OCI-LY1 (cell line): ENCODE data around the gene NOVA1.

ENCODE experiments used
- H2AFZ ChIP-seq: fragments of 200-600 bp; sonication (generic), shearing (Covaris generic); 2 replicates; pipeline ENCODE4 v1.6.0; 2014; ENCODE audit warnings: antibody characterized with exemption, mild to moderate bottlenecking, low read length
- H3F3A ChIP-seq: fragments of 200-600 bp; sonication (generic), shearing (Covaris generic); 2 replicates; pipeline ENCODE4 v1.6.0; 2014; ENCODE audit warnings: mild to moderate bottlenecking, antibody characterized with exemption, low read length, moderate library complexity; ENCODE audit not compliant: insufficient read depth
- H3K27ac ChIP-seq: fragments of 200-600 bp; sonication (generic); 2 replicates; pipeline ENCODE4 v1.5.1; 2014; ENCODE audit warnings: low read length, mixed run types, mild to moderate bottlenecking, low read depth; ENCODE audit not compliant: poor library complexity, severe bottlenecking
- H3K27me3 ChIP-seq: fragments of 200-600 bp; sonication (generic); 2 replicates; pipeline ENCODE4 v1.6.0; 2014; ENCODE audit warnings: antibody characterized with exemption, mild to moderate bottlenecking, low read length, moderate library complexity; ENCODE audit not compliant: insufficient read depth
- H3K36me3 ChIP-seq: fragments of 200-600 bp; sonication (generic); 2 replicates; pipeline ENCODE4 v1.6.1; 2014; ENCODE audit warnings: mild to moderate bottlenecking, antibody characterized with exemption, low read length, moderate library complexity, mixed read lengths; ENCODE audit not compliant: insufficient read depth
- H3K4me1 ChIP-seq: fragments of 200-600 bp; sonication (generic); 2 replicates; pipeline ENCODE4 v1.5.1; 2014; ENCODE audit warnings: mild to moderate bottlenecking, low read length, moderate library complexity; ENCODE audit not compliant: insufficient read depth, severe bottlenecking
- H3K4me2 ChIP-seq: fragments of 200-600 bp; sonication (generic), shearing (Covaris generic); 2 replicates; pipeline ENCODE4 v1.6.1; 2014; ENCODE audit warnings: low read length
- H3K4me3 ChIP-seq: fragments of 200-600 bp; sonication (generic); 2 replicates; pipeline ENCODE4 v1.5.1; 2014; ENCODE audit warnings: low read length, low read depth, mild to moderate bottlenecking, mixed read lengths; ENCODE audit not compliant: poor library complexity, severe bottlenecking
- H3K79me2 ChIP-seq: fragments of 200-600 bp; shearing (Covaris generic); 2 replicates; pipeline ENCODE4 v1.6.1; 2016; ENCODE audit warnings: mixed run types, low read length, mixed read lengths; ENCODE audit not compliant: insufficient read depth
- H3K9ac ChIP-seq: fragments of 200-600 bp; sonication (generic), shearing (Covaris generic); 2 replicates; pipeline ENCODE4 v1.6.1; 2014; ENCODE audit warnings: mild to moderate bottlenecking, low read length, mixed read lengths
- H3K9me2 ChIP-seq: fragments of 200-600 bp; sonication (generic), shearing (Covaris generic); 2 replicates; pipeline ENCODE4 v1.6.1; 2014; ENCODE audit warnings: low read depth, mild to moderate bottlenecking, low read length, mixed read lengths
- H3K9me3 ChIP-seq: fragments of 200-600 bp; shearing (Covaris generic); 2 replicates; pipeline ENCODE4 v1.6.1; 2014; ENCODE audit warnings: low read length, mixed read lengths
- H4K20me1 ChIP-seq: fragments of 200-600 bp; sonication (generic), shearing (Covaris generic); 2 replicates; pipeline ENCODE4 v1.6.0; 2016; ENCODE audit warnings: mild to moderate bottlenecking, low read length; ENCODE audit not compliant: insufficient read depth
- EZH2 ChIP-seq: fragments of 200-600 bp; sonication (generic), shearing (Covaris generic); IDR thresholded peaks from 2 replicates; pipeline ENCODE4 v1.8.0; 2017; ENCODE audit warnings: borderline replicate concordance, mixed run types, mild to moderate bottlenecking, antibody characterized with exemption, low read length, moderate library complexity, mixed read lengths
- TF ChIP-seq, protein P1 (sequence below): fragments of 200-600 bp; sonication (generic), shearing (Covaris generic); IDR thresholded peaks from 2 replicates; pipeline ENCODE4 v1.5.1; 2017; ENCODE audit warnings: mild to moderate bottlenecking, antibody characterized with exemption, low read length, moderate library complexity, mixed read lengths

NOVA1 gene

DNA sequence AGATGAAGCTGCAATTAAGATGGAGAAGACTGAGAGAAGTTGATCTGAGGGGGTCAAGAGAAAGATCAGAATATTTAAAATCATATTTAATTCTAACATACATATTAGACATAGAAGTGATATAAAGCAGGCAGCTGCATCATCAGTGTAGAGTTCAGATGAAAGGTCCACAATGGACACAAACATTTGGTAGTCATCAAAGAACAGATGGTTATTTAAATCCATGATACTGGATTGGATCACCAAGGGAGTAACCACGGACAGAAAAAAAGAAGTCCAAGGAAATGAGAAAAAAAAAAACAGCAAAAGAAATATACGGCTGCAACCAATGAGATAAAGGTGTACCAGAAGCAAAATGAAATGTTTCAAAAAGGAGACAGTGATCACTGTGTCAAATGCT lies 20.1 kb downstream of the NOVA1 start:
- H3K79me2 ChIP-seq: no peaks in the 10 kb centered on the region
- no peak overlapping the region for H3K4me3 ChIP-seq
- no peak for TF ChIP-seq EZH2
- TF ChIP-seq, protein P1, sequence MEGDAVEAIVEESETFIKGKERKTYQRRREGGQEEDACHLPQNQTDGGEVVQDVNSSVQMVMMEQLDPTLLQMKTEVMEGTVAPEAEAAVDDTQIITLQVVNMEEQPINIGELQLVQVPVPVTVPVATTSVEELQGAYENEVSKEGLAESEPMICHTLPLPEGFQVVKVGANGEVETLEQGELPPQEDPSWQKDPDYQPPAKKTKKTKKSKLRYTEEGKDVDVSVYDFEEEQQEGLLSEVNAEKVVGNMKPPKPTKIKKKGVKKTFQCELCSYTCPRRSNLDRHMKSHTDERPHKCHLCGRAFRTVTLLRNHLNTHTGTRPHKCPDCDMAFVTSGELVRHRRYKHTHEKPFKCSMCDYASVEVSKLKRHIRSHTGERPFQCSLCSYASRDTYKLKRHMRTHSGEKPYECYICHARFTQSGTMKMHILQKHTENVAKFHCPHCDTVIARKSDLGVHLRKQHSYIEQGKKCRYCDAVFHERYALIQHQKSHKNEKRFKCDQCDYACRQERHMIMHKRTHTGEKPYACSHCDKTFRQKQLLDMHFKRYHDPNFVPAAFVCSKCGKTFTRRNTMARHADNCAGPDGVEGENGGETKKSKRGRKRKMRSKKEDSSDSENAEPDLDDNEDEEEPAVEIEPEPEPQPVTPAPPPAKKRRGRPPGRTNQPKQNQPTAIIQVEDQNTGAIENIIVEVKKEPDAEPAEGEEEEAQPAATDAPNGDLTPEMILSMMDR: no peak
- H3K36me3 ChIP-seq: no peaks in the 10 kb centered on the region
- H3K4me1 ChIP-seq: no peaks in the 10 kb centered on the region
- H3K27me3 ChIP-seq: no peaks in the 10 kb centered on the region
- H3K9me2 ChIP-seq: no peaks in the 10 kb centered on the region
- H4K20me1 ChIP-seq: no peaks in the 10 kb centered on the region
- H3F3A ChIP-seq: no peaks in the 10 kb centered on the region
- H3K9me3 ChIP-seq: no peaks in the 10 kb centered on the region
- no peak overlapping the region for H3K4me2 ChIP-seq
- no peak overlapping the region for H2AFZ ChIP-seq
- no peak overlapping the region for H3K27ac ChIP-seq
- no peak overlapping the region for H3K9ac ChIP-seq

DNA sequence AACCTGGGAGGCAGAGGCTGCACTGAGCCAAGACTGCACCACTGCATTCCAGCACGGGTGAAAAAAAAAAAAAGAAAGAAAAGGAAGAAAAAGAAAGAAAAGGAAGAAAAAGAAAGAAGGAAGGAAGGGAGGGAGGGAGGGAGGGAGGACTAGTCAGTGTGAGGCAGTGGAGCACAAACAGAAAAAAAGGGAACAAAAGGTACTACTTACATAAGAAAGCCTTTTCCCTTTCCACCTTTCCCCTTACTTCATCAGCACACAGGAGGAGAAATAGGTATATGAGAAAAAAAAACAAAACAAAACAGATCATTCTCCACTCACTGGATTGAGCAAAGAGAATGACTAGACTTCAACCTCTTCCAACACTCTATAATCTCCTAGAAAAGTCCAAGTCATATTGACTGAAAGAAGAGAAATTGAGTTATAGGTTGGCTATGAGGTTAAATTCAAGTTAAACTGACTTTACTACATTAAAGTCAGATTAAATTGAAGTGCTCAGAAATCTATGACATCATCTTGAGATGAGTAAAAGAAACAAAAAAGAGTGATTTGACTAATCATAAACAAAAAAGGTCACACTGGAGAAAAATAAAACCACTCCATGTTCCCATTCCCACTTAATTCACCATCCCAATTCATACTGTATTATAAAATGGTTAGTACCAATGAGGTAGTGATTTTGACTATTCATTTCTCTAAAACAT lies 43.6 kb downstream of the NOVA1 start:
- TF ChIP-seq, protein P1: no peak
- TF ChIP-seq EZH2: no peak
- H3K79me2 ChIP-seq: no peaks in the 10 kb centered on the region
- H4K20me1 ChIP-seq: no peaks in the 10 kb centered on the region
- no peaks in the 10 kb centered on the region for H3K4me1 ChIP-seq
- H3F3A ChIP-seq: no peaks in the 10 kb centered on the region
- no peaks in the 10 kb centered on the region for H3K36me3 ChIP-seq
- H3K9me3 ChIP-seq: no peaks in the 10 kb centered on the region
- no peaks in the 10 kb centered on the region for H3K27me3 ChIP-seq
- H3K4me3 ChIP-seq: no peak overlapping the region
- H3K4me2 ChIP-seq: no peak overlapping the region
- no peaks in the 10 kb centered on the region for H3K9me2 ChIP-seq
- no peak overlapping the region for H3K9ac ChIP-seq
- H2AFZ ChIP-seq: no peak overlapping the region
- no peak overlapping the region for H3K27ac ChIP-seq

DNA sequence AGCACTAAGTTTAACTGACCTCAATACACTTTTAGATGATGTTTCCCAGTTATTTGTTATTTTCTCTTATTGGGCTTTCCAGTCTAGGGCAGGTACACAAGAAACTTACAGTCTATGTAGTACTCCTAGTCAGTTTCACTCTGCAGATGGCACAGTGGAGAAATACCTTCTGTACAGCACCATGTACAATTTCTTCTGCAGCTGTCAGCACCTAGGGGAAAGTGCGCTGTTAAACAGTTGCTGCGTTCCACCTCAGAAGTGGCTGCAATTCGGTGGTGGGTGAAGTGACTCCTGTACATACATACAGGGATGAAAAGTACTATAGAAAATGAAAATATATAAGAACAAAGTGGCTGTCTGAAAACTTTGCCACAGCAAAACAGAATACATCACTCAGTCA lies 48.3 kb downstream of the NOVA1 start:
- Histone ChIP-seq H3F3A (no peaks in the 10 kb centered on the region), H3K4me3 (no peak overlapping the region), H2AFZ (no peak overlapping the region), H3K4me2 (no peak overlapping the region), H3K36me3 (no peaks in the 10 kb centered on the region), H3K79me2 (no peaks in the 10 kb centered on the region), H3K9me2 (no peaks in the 10 kb centered on the region), H4K20me1 (no peaks in the 10 kb centered on the region), H3K9ac (no peak overlapping the region), H3K27me3 (no peaks in the 10 kb centered on the region), H3K9me3 (no peaks in the 10 kb centered on the region), H3K27ac (no peak overlapping the region), H3K4me1 (no peaks in the 10 kb centered on the region)
- no peak for TF ChIP-seq EZH2
- TF ChIP-seq, protein P1: no peak
